Mammary epithelial cell (primary cell): ENCODE results near the gene AP2B1.

Experiments used
- EZH2 ChIP-seq: IDR thresholded peaks from 2 replicates; pipeline ENCODE4 v1.6.1; 2012; ENCODE audit warnings: low read length, inconsistent platforms, borderline replicate concordance
- TF ChIP-seq, protein P1 (sequence below), 2 donors: IDR thresholded peaks in 1 of 2; conservative IDR thresholded peaks in 1 of 2; 2 replicates each; pipeline ENCODE4 v1.5.1; 2011 to 2012; ENCODE audit warnings: inconsistent platforms in 2 of 2, low read length in 2 of 2, mild to moderate bottlenecking in 2 of 2, control low read depth in 1 of 2, low read depth in 1 of 2; ENCODE audit not compliant: insufficient read depth in 1 of 2; ENCODE audit errors: extremely low read depth in 1 of 2

DNA sequence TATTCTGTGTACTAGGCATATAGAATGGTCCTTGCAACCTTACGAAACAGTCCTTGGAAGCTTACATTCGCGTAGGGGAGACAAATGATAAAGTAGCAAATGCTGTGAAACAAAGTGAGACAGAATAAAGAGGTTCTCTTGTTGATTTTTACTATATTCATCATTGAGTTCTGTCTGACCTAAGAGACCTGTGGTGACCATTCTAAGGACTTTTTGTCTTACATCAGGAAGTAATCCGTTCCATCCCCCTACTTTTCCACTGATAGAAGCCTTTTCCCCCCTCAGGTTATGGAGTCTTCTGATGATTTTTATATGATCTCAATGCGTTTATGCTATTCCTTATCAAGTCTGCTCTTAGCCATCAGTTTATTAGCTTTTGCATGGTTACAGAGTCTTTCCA, 77.6 kb downstream of the AP2B1 start:
- TF ChIP-seq, protein P1, sequence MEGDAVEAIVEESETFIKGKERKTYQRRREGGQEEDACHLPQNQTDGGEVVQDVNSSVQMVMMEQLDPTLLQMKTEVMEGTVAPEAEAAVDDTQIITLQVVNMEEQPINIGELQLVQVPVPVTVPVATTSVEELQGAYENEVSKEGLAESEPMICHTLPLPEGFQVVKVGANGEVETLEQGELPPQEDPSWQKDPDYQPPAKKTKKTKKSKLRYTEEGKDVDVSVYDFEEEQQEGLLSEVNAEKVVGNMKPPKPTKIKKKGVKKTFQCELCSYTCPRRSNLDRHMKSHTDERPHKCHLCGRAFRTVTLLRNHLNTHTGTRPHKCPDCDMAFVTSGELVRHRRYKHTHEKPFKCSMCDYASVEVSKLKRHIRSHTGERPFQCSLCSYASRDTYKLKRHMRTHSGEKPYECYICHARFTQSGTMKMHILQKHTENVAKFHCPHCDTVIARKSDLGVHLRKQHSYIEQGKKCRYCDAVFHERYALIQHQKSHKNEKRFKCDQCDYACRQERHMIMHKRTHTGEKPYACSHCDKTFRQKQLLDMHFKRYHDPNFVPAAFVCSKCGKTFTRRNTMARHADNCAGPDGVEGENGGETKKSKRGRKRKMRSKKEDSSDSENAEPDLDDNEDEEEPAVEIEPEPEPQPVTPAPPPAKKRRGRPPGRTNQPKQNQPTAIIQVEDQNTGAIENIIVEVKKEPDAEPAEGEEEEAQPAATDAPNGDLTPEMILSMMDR (conservative IDR thresholded peaks at IDR 0.05 in 1 of 2, IDR thresholded peaks at IDR 0.05 in 1 of 2; ENCODE audit: extremely low read depth in 1 of 2, insufficient read depth in 1 of 2, low read depth in 1 of 2, low read length in 2 of 2) = no peak
- TF ChIP-seq EZH2 = no peak
